Limb (tissue), 2 donors: Measurements from ENCODE around the gene MROH7.
"Not testable (repeated sequence)": the region's sequence is repeated elsewhere in the genome, so short reads cannot be mapped to it uniquely, and the experiment has no call there.

Experiments
- DNase-seq, 2 donors: peaks; one replicate each; pipeline ENCODE4 v3.0.0-alpha.2; 2016; ENCODE audit errors: extremely low spot score in 2 of 2

Gene MROH7

DNA sequence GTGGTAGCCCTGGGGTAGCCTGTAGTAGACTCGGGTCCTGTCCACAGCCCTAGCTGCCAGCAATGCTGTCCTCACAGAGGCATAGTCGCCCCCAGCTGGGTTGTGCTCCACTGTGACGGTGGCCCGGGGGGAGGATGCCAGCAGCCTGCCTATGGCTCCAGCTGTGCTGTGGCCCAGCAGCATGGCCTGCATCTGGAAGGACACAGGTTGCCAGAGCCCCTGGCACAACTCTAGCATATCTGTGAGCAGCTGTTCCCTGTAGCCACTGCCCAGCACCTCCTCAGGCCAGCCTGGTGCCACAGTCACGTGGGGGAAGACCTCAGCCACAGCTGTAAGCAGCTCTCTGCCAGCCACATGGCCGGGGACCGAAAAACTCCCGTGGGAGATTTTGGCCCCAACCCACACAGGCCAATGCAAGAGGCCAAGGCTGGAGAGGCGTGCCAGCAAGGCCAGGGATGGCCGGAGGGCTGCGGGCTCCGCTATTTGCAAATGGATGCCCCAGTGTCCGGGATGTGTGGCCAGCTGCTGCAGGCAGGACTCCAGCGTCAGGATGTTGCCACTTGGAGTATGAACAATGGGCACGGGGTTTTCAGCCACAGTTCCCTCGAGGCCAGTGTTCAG lies 32.2 kb upstream of the MROH7 start:
- DNase-seq = no peak

DNA sequence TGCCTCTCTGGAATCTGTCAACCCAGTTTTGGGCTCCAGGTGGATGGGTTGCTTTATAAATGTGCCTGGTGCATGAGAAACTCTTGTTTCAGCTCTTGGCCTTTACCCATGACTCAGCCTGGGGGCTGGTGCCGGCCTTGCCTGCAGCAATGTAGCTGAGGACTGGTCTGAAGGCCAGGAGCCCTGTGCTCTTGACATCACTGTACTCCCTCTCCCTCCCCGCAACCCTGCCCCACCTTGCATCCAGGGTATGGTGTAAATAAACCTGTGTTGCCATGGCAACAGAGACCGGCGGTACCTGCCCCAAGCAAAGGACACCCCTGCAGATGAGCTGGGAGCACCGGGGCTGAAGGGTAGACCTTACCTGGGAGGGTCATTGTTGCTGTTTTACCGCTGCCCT lies 31.5 kb upstream of the MROH7 start:
- DNase-seq = no peak

DNA sequence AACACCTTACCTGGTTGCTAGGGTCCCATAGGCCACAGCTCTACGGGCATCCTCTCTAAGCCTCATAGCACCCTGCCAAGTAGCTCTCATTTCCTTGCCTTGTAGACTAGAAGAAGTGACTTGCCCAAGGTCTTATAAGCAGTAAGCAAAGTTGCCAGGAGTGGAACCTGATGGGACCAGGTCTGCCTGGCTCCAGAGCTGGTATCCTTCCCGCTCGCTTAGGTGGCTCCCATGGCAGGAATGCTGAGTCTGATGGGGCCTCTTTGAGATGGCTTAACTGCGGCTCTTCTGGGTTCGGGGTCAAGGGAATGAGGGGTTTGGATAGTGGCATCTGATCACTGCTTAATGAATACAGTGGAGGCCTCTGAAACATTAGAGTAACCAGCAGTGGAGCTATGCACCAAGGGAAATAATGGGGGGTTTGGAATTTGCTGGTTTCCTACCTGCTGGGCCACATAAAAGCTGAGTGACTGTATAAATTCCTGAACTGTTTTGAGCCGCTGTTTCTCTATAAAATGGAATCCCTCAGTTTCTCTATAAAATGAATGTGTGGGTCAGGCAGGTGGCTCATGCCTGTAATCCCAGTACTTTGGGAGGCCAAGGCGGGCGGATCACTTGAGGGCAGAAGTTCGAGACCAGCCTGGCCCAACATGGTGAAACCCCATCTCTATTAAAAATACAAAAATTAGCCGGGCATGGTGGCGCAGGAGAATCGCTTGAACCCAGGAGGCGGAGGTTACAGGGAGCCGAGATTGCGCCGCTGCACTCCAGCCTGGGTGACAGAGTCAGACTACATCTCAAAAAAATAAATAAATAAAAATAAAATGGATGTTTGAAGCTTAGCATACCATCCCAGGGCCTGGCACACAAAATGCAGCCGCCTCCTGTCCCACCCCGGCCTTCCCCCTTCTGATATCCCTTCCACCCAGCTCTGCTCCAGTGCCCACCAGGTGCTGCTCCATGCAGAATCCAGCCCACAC lies 30.7 kb upstream of the MROH7 start:
- no peak for DNase-seq

DNA sequence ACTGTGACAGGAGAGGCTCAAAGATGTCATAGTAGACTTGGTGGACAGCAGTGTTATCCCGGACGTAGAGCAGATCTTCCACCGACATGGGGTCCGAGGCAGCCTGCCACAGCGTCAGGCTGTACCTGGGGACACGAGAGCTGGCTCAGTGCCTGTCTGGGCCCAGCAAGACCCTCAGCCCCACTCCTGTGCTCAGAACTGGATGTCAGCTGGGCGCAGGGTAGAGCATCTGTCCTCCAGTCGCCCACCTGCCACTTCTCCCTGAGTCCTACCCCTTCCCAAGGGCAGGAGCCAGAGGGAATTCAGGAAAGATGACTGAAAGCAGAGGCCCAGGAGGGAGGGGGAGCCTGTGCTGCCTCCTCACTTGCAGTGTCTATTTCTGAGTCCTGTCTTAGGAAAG lies 30.0 kb upstream of the MROH7 start:
- no peak for DNase-seq

DNA sequence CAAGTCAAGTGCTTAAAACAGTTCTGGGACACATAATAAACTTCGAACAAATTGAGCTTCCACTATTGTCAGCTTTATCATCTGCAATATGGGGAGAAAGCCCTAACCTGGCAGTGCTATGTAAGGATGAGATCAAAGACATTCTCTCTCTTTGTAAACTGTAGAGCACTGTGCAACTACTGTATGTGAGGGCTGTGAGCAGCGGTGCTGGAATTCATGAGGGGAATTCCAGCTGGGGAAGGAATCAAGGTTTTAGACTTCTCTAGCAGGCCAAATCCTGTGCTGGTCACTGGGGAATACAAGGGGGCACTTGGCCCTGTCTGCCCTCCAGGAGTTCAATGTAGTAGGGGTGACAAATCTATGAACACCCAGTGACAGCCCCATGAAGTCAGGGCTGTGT lies 27.6 kb upstream of the MROH7 start:
- no peak for DNase-seq

DNA sequence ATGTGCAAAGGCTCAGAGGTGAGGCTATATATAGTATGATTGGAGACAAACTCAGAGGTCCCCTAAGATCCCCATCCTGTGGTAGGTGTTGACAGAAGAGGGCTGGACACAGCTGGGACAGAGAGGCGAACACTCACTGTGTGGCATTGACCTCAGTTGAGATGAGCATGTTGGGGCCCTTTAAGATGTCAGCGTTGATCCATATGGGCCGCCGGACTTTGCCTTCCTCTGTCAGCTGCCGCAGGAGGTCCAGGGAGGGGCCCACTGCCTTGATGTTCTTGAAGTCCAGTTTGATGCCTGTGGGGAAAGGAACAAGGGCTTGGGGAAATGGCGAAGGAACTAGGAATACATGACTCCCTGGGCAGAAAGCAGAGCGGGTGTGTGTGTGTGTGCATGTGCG lies 27.0 kb upstream of the MROH7 start:
- DNase-seq = no peak

DNA sequence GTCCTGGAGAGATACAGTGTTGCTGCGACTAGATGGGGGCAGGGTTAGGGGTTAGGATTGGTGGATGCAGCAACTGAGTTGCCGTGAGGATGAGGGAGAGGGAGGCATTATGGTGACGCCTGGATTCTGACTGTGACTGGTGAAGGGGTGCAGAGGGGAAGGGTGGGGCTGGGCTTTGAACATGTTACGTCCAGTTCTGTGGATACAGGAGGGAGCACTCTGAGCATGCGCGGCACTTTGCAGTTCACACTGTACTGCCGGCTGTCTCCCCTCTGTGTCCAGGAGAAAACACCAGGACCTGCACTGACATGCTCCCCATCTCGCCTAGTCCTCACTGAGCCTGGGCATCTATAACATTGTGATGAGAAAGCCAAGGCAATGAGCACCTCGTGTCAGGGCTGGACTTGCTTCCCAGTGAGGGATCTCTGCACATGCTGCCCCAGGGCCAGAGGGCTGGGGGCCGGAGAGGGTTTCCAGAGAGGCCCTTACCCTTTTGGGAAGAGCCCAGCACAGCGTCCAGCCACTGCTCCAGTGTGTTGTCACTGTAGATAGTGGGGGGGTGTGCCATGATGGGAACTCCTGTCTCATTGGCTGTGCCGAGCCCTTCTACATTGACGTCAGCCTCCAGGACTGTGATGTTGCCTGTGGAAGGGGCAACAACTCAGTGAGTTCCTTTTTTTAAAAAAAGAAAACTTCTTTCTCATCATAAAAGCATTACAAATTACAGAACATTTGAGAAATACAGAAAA lies 25.9 kb upstream of the MROH7 start:
- DNase-seq = no peak

DNA sequence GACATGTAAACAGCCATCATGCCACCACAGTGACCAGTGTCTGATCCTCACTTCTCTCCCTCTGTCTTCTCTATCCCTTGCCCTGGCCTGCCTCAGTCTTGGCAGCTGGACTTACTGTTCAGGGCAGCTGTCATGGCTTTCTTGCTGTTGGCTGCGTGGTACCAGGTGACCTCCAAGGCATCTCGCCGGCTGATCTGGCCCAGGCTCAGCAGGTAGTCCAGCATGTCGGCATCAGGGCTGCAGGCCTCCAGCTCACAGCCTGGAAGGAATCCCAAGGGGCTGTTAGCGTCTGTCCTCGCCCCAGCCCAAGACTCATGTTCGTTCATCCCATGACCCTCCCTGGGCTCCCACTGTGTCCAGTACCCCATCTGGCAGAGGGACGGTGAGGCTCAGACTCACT lies 21.8 kb upstream of the MROH7 start:
- no peak for DNase-seq

DNA sequence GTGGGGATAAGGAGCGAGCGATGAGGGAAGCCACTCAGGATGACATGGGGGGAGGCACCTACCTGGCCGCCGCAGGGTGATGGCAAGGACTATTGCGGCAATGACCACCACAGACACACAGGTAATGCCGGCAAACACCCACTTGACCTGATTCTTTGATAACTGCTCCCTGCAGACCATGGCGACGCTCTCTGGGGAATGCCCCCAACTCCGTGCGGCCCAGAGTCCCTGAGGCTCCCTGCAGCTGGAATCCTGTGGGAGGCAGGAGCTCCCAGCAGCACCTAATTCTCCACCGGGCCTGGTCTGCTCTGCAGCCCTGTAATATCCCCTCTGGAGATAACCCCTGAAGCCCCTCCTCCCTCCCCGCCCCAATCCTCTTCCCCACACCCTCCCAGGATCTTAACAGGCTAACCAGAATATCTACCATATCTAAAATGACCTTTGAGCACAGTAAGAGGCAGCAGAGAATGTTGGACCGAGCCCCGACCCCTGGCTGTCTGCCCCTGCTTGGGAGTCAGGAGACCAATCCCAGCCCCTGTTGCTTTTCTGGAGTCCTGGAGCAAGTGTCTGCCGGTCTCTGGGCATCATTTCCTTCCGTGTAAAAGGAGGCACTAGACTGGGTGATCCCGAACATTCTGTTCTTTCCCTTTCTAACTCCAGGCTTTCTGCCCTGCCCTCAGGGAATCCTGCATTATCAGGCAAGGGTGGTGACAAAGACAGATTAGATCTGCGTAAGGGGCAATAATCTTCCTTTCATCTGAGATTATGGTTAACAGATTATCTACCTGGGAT lies 18.2 kb upstream of the MROH7 start, which contains the start of gene FAM151A:
TSS of gene FAM151A (minus strand) at position 310 of the 792 bp plus-strand sequence. CDS start at position 180, 130 bp downstream.
- no peak for DNase-seq

DNA sequence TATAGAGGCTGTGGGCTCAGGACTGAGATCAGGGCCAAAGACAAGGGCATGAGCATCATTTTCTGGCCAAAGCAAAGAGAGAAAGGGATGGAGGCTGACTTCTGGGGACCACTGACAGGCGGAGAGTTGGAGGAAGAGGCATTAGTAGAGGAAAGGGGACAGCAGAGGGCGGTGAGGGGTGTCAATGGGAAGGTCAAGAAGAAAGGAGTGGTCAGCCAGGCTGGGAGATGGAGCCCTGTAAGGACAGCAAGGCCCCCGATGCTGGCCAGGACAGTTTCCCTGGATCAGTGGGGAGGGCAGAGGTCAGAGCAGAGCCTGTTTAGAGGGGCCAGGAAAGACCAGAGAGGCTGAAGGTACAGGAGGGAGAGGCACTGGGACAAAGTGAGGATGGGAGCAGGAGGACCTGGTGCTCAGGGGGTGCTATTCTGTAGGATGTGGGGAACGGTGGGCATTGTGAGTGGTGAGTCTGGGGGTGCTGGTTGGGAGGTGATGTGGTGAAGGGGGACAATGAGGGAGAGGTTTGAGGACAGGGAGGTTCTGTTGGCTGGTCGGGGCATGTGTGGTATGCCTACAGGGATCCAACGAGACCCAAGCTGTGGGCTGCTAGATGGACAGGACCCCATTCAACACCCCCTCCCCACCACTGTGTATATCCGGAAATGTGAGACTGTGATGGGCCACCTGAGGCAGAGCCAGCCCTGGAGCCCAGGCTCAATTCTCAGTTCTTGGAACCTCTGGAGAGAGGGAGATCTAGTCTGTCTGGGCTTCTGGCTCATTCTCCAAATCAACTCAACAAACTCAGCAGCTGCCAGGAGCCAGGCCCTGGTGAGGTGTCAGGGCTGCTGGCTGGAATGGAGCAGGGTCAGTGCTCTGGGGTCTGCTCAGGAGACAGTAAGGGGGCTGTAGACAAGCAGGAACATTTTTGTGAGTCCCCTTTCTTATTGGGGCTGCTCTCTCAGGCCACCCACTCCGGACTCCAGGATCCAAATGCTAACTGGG lies 16.8 kb upstream of the MROH7 start:
- no peak for DNase-seq

DNA sequence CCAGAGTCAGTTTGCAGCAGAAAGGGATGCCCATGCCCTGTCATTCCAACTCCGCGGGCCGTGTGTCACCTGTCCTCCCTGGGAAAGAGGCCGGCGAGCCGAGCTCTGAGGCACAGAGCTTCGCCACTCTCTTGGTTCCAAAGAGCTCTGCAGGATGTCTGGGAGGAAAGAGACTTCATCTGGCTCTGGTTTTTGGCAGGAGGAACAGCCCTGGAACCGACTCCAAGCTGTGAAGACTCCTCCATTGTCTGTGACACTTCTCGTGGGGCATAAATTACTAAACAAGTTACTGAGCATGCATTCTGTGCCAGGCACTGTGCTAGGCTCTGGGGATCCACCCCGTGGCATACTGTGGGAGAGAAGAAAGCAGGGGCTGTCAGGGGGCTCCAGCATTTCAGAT lies 14.4 kb upstream of the MROH7 start:
- no peak for DNase-seq

DNA sequence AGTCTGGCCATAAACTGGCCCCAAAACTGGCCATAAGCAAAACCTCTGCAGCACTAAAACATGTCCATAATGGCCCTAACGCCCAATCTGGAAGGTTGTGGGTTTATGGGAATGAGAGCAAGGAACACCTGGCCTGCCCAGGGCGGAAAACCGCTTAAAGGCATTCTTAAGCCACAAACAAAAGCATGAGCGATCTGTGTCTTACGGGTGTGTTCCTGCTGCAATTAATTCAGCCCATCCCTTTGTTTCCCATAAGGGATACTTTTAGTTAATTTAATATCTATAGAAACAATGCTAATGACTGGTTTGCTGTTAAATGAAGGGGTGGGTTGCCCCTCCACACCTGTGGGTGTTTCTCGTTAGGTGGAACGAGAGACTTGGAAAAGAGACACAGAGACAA lies 5.8 kb upstream of the MROH7 start:
- not testable (repeated sequence) for DNase-seq

DNA sequence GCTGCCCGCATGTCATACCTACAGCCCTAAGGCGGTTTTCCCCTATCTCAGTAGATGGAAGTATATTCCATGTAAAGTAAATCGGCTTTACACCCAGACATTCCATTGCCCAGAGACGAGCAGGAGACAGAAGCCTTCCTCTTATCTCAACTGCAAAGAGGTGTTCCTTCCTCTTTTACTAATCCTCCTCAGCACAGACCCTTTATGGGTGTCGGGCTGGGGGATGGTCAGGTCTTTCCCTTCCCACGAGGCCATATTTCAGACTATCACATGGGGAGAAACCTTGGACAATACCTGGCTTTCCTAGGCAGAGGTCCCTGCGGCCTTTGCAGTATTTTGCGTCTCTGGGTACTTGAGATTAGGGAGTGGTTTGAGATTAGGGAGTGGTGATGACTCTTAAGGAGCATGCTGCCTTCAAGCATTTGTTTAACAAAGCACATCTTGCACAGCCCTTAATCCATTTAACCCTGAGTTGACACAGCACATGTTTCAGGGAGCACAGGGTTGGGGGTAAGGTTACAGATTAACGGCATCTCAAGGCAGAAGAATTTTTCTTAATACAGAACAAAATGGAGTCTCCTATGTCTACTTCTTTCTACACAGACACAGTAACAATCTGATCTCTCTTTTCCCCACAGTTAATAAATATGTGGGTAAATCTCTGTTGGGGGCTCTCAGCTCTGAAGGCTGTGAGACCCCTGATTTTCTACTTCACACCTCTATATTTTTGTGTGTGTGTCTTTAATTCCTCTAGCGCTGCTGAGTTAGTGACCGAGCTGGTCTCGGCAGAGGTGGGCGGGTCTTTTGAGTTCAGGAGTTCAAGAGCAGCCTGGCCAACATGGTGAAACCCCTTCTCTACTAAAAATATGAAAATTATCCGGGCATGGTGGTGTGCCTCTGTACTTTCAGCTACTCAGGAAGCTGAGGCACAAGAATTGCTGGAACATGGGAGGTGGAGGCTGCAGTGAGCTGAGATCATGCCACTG lies 4.8 kb upstream of the MROH7 start:
- DNase-seq = not testable (repeated sequence)

DNA sequence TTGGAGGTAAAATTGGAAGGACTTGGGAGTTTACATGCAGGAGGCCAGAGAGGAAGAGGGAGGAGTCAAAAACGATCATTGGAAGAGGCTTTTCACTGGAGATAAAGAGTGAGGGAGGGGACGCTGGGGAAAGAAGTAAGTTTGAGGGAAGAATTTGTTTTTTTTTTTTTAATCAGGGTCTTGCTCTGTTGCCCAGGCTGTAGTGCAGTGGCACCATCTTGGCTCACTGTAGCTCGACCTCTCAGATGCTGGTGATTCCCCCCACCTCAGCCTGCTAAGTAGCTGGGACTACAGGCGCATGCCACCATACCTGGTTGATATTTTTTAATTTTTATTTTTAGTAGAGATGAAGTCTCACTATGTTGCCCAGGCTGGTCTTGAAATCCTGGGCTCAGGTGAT lies 1.2 kb upstream of the MROH7 start:
- DNase-seq = no peak

DNA sequence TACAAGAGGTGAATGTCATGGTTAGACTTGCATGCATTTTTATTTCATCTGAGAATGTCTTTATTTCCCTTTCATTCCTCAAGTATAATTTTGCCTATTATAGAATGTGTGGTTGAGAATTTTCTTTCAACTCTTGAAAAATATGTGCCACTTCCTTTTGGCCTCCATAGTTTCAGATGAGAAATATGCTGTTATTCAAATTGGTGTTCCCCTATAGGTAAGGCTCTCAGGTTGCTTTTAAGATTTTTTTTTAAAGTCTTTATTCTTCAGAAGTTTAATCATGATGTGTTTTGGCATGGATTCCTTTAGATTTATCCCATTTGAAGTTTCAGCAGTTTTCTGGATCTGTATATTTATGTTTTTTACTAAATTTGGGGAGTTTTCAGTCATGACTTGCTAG lies 2.1 kb downstream of the MROH7 start:
- no peak for DNase-seq

DNA sequence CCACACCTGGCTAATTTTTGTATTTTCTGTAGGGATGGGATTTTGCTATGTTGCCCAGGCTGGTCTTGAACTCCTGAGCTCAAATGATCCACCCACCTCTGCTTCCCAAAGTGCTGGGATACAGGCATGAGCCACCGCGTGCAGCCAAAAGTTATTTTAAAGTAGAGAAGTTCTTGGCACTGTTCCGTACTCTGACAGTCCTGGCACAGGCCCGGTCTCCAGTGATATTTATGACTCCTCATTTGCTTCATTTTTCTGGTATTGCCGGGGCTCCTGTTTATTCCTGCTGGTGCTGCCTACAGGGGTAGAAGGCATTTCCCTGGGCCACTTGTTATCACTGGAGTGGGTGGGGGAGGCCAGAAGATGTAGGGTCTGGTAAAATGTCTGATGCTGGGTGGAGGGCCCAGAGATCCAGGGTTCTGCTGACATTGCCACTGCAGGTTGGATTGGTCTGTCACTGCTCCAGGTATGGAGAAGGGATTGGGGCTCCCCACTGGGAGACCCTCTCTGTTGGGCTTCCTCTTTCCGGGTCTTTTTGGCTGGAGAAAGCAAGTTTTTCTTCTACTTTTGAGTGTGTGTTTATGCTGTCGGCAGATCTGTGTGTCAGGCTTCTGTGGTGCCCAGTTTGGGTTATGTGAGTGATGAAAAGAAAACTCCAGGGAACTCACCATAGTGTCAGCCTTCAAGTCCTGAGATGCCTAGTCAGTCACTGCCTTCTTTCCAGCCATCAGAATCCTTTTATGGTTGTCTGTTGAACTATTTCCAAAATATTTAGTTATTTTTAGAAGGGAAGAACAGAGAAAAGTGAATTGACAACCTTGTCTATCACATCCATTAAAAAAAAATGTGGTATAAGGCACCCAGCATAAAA lies 4.5 kb downstream of the MROH7 start:
- no peak for DNase-seq

DNA sequence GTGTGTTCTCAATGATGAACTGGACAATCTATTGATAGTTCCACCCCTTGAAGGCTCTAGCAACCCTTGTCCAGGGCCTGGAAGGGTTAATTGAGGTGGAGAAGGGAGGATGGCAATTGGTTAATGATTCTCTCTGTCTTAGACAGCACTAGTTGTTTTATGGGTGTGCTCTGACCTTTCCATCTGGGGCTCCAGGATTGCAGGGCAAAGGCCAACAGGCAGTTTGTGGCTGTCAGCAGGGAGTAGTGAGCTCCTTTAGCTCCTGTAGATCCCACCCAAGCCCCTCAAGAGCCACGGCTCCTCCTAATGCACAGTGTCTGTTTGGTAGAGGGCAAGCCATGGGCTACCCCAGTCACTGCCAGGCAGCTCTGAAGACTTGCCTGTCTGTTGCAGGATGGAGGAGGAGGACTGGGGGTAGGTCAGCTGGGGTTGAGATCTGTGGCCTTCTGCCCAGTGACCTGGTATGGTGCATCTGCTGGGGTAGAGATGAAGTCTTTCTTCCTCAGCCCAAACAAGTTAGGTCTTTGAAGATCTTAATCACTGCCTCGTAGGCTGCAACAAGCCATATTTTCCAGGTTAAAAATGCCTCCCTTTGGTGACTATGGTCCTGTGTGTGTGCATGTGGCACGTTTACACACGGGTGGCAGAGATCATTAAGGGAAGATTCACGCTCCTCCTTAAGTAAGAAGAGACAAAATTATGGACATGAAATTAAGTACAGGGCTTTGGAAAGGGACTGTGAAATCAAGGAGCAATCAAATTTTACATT lies 7.7 kb downstream of the MROH7 start:
- no peak for DNase-seq
